Activated CD4-positive, alpha-beta T cell treated with anti-CD3 and anti-CD28 coated beads, Interleukin-2, amount 10 ng/mL, durations not matched to agents 24 days and 14 days (primary cell): ENCODE data around the gene NDST1. TPM values are rescaled to one million over a fixed set of nuclear protein-coding genes. Genes with fewer than 3 reads are reported as not detected.

Experiments used
- DNase-seq: peaks from one replicate; pipeline ENCODE4 v3.0.0; 2022
- H3K27ac Mint-ChIP-seq: one replicate; pipeline ENCODE4 v1.8.0; 2022; ENCODE audit warnings: mild to moderate bottlenecking, mixed read lengths
- H3K27me3 Mint-ChIP-seq: one replicate; pipeline ENCODE4 v1.8.0; 2022; ENCODE audit warnings: mixed read lengths
- H3K36me3 Mint-ChIP-seq: one replicate; pipeline ENCODE4 v1.8.0; 2022; ENCODE audit warnings: low read depth, mild to moderate bottlenecking, mixed read lengths
- H3K4me1 Mint-ChIP-seq: one replicate; pipeline ENCODE4 v1.8.0; 2021; ENCODE audit warnings: mixed read lengths
- H3K4me3 Mint-ChIP-seq: one replicate; pipeline ENCODE4 v1.8.0; 2022; ENCODE audit warnings: mild to moderate bottlenecking, moderate library complexity, mixed read lengths
- H3K9me3 Mint-ChIP-seq: one replicate; pipeline ENCODE4 v1.8.0; 2021; ENCODE audit warnings: mixed read lengths
- intact Hi-C: fragments of 100-400 bp; cut with micrococcal nuclease; formaldehyde crosslinking; loops from one replicate; pipeline ENCODE4 v1.15.1; 2023
- total RNA-seq: library from RNA; stranded (reverse); gene quantifications from 2 replicates; pipeline ENCODE4 v1.2.3, GENCODE V29; 2022

The NDST1 gene
- total RNA-seq, 1 donor from 2014 or later, result 2.8 TPM

DNA sequence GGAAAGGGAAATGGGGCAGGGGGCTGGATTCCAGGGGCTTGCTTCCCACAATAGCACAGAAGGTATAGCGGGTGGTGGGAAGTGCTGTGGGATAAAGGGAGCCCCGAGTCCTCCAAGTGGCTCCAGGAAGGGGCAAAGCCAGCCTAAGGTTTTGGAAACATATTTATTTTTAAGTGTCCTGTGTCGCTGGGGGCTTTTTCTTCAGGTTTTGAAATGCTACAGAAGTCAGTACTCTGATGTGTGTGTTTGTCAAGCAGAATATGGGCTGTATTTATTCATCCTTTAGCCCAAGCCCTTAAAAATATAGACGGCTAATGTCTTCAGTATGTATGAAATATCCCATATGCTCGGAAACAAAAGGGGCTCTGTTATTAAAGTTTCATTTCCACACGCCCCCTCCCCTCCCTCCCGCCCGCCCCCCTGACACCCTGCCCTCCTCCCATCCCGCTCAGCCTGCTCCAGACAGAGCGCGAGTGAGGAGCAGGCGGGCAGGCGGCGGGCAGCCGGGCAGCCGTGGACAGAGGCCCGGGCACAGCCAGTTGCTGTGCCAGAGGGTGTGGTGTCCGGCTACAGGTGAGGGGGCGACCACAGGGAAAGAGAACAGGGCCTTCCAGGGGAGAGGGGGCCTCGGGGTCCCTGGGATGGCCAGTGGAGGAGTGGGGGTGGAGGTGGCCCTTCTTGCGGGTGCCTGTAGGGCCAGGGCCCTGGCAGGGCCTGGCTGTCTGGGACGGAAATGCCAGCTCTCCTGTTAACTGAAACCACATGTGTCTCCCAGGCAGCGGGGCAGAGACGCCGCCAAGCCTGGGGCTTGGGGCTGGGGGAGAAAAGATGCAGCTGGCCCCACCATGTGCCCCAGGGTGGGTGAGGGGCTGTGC lies 92.9 kb downstream of the NDST1 start:
- Mint-ChIP-seq H3K27ac (no peak overlapping the region), H3K4me3 (no peak overlapping the region), H3K27me3 (no peaks in the 10 kb centered on the region), H3K9me3 (no peaks in the 10 kb centered on the region), H3K36me3 (no peaks in the 10 kb centered on the region), H3K4me1 (no peaks in the 10 kb centered on the region)
- intact Hi-C loops, result no loop called here
- no peak for DNase-seq

- no peak overlapping the region for H3K27ac Mint-ChIP-seq
- intact Hi-C loops, result no loop called here
- H3K4me1 Mint-ChIP-seq, result no peaks in the 10 kb centered on the region
- H3K36me3 Mint-ChIP-seq, result no peaks in the 10 kb centered on the region
- no peaks in the 10 kb centered on the region for H3K9me3 Mint-ChIP-seq
- DNase-seq, result no peak
- no peaks in the 10 kb centered on the region for H3K27me3 Mint-ChIP-seq
- no peak overlapping the region for H3K4me3 Mint-ChIP-seq
Measured at GRCh38 chr5:150601491-150602345, 93.8 kb downstream of the NDST1 start.

DNA sequence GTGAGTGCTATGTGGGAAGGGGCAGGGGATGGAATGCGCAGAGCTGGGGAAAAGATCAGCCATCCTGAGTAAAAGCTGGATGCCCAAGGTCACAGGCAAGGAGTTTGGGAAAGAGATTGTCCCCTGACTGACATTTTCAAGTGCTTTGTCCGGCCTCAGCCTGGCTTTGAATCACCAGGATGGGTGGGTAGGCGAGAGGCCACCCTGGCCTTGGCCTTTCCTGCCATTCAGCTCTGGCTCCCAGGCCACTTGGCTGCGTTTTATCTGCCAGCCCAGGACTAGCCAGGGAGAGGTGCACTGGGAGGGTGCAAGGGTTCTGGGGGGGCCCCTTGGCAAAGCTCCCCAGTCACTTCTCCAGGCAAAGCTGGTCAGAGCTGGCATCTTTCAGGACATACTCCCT lies 95.1 kb downstream of the NDST1 start:
- Mint-ChIP-seq H3K36me3 (no peaks in the 10 kb centered on the region), H3K4me1 (no peaks in the 10 kb centered on the region), H3K4me3 (no peak overlapping the region), H3K27ac (no peak overlapping the region), H3K27me3 (no peaks in the 10 kb centered on the region), H3K9me3 (no peaks in the 10 kb centered on the region)
- intact Hi-C loops, result no loop called here
- no peak for DNase-seq

- Mint-ChIP-seq H3K27ac (no peak overlapping the region), H3K36me3 (no peaks in the 10 kb centered on the region), H3K9me3 (no peaks in the 10 kb centered on the region), H3K4me1 (no peaks in the 10 kb centered on the region), H3K4me3 (no peak overlapping the region), H3K27me3 (no peaks in the 10 kb centered on the region)
- DNase-seq, result no peak
- intact Hi-C loops, result no loop called here
Measured at GRCh38 chr5:150603491-150603890, 95.6 kb downstream of the NDST1 start.

DNA sequence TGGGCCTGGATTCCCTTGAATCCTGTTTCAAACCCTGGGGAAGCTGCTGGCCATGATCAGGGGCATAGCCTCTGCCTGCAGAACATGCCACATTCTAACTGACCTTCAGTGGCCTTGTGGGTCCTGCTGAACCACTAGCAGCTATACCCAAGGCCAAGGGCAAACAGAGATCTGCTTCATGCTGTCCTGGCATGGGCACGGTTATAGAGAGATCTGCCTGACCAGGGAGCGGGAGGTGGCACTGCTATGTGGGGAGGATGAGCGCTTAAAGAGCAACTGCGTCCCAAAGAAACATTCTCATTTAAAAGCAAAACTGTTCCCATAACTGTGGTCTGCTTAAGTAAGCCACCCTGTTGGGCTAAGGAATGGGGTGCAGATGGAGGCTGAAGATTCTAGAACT lies 96.1 kb downstream of the NDST1 start:
- H3K4me1 Mint-ChIP-seq, result no peaks in the 10 kb centered on the region
- intact Hi-C loops, result no loop called here
- DNase-seq, result no peak

GRCh38 chr5:150604894-150605440 lies 97.0 kb downstream of the NDST1 start:
- intact Hi-C loops, result no loop called here
- no peaks in the 10 kb centered on the region for H3K27me3 Mint-ChIP-seq
- H3K36me3 Mint-ChIP-seq, result no peaks in the 10 kb centered on the region
- no peak overlapping the region for H3K27ac Mint-ChIP-seq
- no peaks in the 10 kb centered on the region for H3K4me1 Mint-ChIP-seq
- DNase-seq, result no peak
- no peaks in the 10 kb centered on the region for H3K9me3 Mint-ChIP-seq
- no peak overlapping the region for H3K4me3 Mint-ChIP-seq

More for the DNA sequence above, 96.1 kb downstream of the NDST1 start:
- Mint-ChIP-seq H3K27ac (no peak overlapping the region), H3K4me3 (no peak overlapping the region), H3K27me3 (no peaks in the 10 kb centered on the region), H3K9me3 (no peaks in the 10 kb centered on the region), H3K36me3 (no peaks in the 10 kb centered on the region)

- Mint-ChIP-seq H3K4me1 (no peaks in the 10 kb centered on the region), H3K27ac (no peak overlapping the region), H3K36me3 (no peaks in the 10 kb centered on the region), H3K9me3 (no peaks in the 10 kb centered on the region), H3K27me3 (no peaks in the 10 kb centered on the region), H3K4me3 (no peak overlapping the region)
- DNase-seq, result no peak
- intact Hi-C loops, result no loop called here
Measured at GRCh38 chr5:150605546-150605945, 97.6 kb downstream of the NDST1 start.

DNA sequence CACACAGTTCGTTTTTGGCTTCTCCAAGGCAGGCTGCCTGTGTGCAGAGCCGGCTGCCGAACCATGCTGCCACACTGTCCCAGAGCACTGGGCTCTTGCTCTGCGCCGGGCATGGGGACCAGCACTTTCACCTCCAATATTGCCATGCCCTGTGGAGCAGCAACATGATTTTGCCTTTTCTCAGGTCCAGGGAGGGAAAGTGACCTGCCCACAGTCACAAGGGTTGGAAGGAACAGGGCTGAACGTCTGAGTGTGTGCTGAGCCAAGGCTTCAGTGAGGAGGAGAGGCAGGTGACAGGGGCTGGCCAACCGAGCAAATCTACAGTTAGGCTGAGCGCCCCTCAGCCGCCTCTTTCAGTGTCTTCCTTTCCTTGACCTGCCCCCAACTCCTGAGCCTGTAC lies 98.5 kb downstream of the NDST1 start:
- intact Hi-C loops, result no loop called here
- no peaks in the 10 kb centered on the region for H3K27me3 Mint-ChIP-seq

DNA sequence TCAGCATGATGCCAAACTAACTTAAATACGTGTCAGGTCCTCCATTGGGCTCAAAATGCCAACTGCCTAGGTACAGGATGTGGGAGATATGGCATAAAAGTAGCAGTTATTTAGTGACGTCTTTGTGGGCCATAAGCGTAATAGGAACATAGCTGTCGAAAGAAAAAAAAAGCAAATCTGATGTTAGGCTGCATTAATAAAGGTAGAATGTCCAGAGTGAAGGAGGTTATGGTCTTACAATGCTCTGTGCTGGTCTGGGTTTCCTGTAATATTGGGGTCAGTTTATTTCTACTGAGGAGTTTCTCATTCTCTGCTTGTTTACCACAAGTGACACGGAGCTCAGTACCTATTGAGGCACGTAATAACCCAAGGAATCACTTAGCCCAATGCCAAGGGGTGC lies 99.2 kb downstream of the NDST1 start:
- no peaks in the 10 kb centered on the region for H3K36me3 Mint-ChIP-seq
- no peak overlapping the region for H3K27ac Mint-ChIP-seq
- no peak overlapping the region for H3K4me3 Mint-ChIP-seq
- no peaks in the 10 kb centered on the region for H3K27me3 Mint-ChIP-seq
- intact Hi-C loops, result no loop called here
- H3K9me3 Mint-ChIP-seq, result no peaks in the 10 kb centered on the region
- H3K4me1 Mint-ChIP-seq, result no peaks in the 10 kb centered on the region
- no peak for DNase-seq

More for the DNA sequence above, 98.5 kb downstream of the NDST1 start:
- H3K27ac Mint-ChIP-seq, result no peak overlapping the region
- H3K9me3 Mint-ChIP-seq, result no peaks in the 10 kb centered on the region
- DNase-seq, result no peak
- no peak overlapping the region for H3K4me3 Mint-ChIP-seq
- H3K36me3 Mint-ChIP-seq, result no peaks in the 10 kb centered on the region
- no peaks in the 10 kb centered on the region for H3K4me1 Mint-ChIP-seq

Other genes starting within 250 kb of the NDST1 start
- gene CAMK2A, start 218.4 kb upstream of the NDST1 start, total RNA-seq, result not detected in 2 replicates
- not detected in 2 replicates for gene ARSI, start 205.2 kb upstream of the NDST1 start, total RNA-seq
- 130 and 140 TPM in 2 replicates for gene TCOF1, start 150.4 kb upstream of the NDST1 start, total RNA-seq
- gene CD74, start 95.2 kb upstream of the NDST1 start, total RNA-seq, result 322 and 325 TPM in 2 replicates
- 2,567 and 2,587 TPM in 2 replicates for gene RPS14, start 58.4 kb upstream of the NDST1 start, total RNA-seq
- gene SYNPO, start 132.5 kb downstream of the NDST1 start, total RNA-seq, result not detected in 2 replicates
- gene MYOZ3, start 153.1 kb downstream of the NDST1 start, total RNA-seq, result 0.07 and 0.28 TPM in 2 replicates
- gene RBM22, start 192.9 kb downstream of the NDST1 start, total RNA-seq, result 69.6 and 78.4 TPM in 2 replicates